Prostate gland (tissue), 2 donors: Measurements from ENCODE around the gene DNMT3A. TPM values are rescaled to one million over a fixed set of nuclear protein-coding genes. Genes with fewer than 3 reads are reported as not detected.

Source experiments
- DNase-seq: peaks from one replicate; pipeline ENCODE4 v3.0.0-alpha.2; 2019; ENCODE audit warnings: low spot score
- H3K27ac ChIP-seq, 2 donors: fragments of 200-600 bp; sonication (generic); 2 replicates each; pipeline ENCODE4 v1.5.1; 2017 to 2019
- H3K27me3 ChIP-seq: fragments of 200-600 bp; sonication (generic); replicated peaks from 2 replicates; pipeline ENCODE4 v1.5.1; 2019; ENCODE audit not compliant: insufficient read depth
- H3K36me3 ChIP-seq, 2 donors: fragments of 200-600 bp; sonication (generic); 1 replicate in 1 of 2; 2 replicates in 1 of 2; pipeline versions ENCODE4 v1.5.1 to v1.8.1; 2017 to 2019
- H3K4me1 ChIP-seq: fragments of 200-600 bp; sonication (generic); replicated peaks from 2 replicates; pipeline ENCODE4 v1.5.1; 2019
- H3K4me3 ChIP-seq, 2 donors: fragments of 200-600 bp; sonication (generic); 2 replicates each; pipeline ENCODE4 v1.5.1; 2017 to 2019
- H3K9me3 ChIP-seq: fragments of 200-600 bp; sonication (generic); 2 replicates; pipeline ENCODE4 v1.5.1; 2017
- CTCF ChIP-seq, 4 experiments: fragments of 200-600 bp in 2 of 4; fragments of 450-650 bp in 2 of 4; sonication (generic) in 2 of 4; IDR thresholded peaks; 1 replicate in 3 of 4; 2 replicates in 1 of 4; pipeline ENCODE4 v1.5.1; 2016 to 2019; ENCODE audit warnings: antibody characterized with exemption in 4 of 4, mild to moderate bottlenecking in 2 of 4, moderate library complexity in 2 of 4
- POLR2A ChIP-seq: fragments of 450-650 bp; IDR thresholded peaks from one replicate; pipeline ENCODE4 v1.6.1; 2016; ENCODE audit warnings: antibody characterized with exemption, mild to moderate bottlenecking
- POLR2AphosphoS5 ChIP-seq: sonication (generic); formaldehyde crosslinking; IDR thresholded peaks from one replicate; pipeline ENCODE4 v1.6.1; 2017; ENCODE audit warnings: antibody characterized with exemption
- WGBS: methylation state at CpG from one replicate; pipeline ENCODE4 v1.1.5; 2018; 5-methylcytosine and 5-hydroxymethylcytosine counted together
- intact Hi-C: fragments of 100-400 bp; cut with DNase I; formaldehyde crosslinking; loops from one replicate; pipeline ENCODE4 v1.14.2; 2022
- total RNA-seq, 2 donors: library from RNA; depleted of rRNA; stranded (reverse); fragments of >200 nt; gene quantifications; one replicate each; pipeline ENCODE4 v1.1.0, GENCODE V29; 2016

Gene DNMT3A
- total RNA-seq, 2 donors from 2014 or later = 8.7 to 28.2 TPM

- Histone ChIP-seq H3K4me3 (no peak overlapping the region), H3K9me3 (no peaks in the 10 kb centered on the region), H3K27ac (no peak overlapping the region), H3K4me1 (no peaks in the 10 kb centered on the region), H3K27me3 (no peaks in the 10 kb centered on the region), H3K36me3 (peaks cover 20 to 51% of the 10 kb centered on the region in 2 donors)
- WGBS = 93% methylated on average over 17 of the region's 17 CpGs
- TF ChIP-seq POLR2AphosphoS5 (no peak), CTCF (IDR thresholded peaks at IDR 0.05) (no peak), POLR2A (no peak)
- DNase-seq = no peak
- intact Hi-C loops = no loop called here
Measured at GRCh38 chr2:25243995-25244394, 97.7 kb downstream of the DNMT3A start.

- intact Hi-C loops = no loop called here
- no peak for TF ChIP-seq POLR2A
- no peak for TF ChIP-seq CTCF (IDR thresholded peaks at IDR 0.05)
- TF ChIP-seq POLR2AphosphoS5 = no peak
- DNase-seq = no peak
- 94% methylated on average over 13 of the region's 13 CpGs for WGBS
- no peak overlapping the region for H3K4me3 ChIP-seq
- H3K27ac ChIP-seq = no peak overlapping the region
- H3K9me3 ChIP-seq = no peaks in the 10 kb centered on the region
- peaks cover 20 to 34% of the 10 kb centered on the region in 2 donors for H3K36me3 ChIP-seq
- no peaks in the 10 kb centered on the region for H3K27me3 ChIP-seq
- H3K4me1 ChIP-seq = no peaks in the 10 kb centered on the region
Measured at GRCh38 chr2:25241452-25241851, 100.3 kb downstream of the DNMT3A start.

- Histone ChIP-seq H3K27ac (no peak overlapping the region), H3K4me3 (no peak overlapping the region), H3K27me3 (no peaks in the 10 kb centered on the region), H3K4me1 (no peaks in the 10 kb centered on the region), H3K9me3 (no peaks in the 10 kb centered on the region), H3K36me3 (peaks cover 11 to 26% of the 10 kb centered on the region in 2 donors)
- DNase-seq = no peak
- intact Hi-C loops = no loop called here
- TF ChIP-seq CTCF (IDR thresholded peaks at IDR 0.05) = no peak
- TF ChIP-seq POLR2AphosphoS5 = no peak
- no peak for TF ChIP-seq POLR2A
- 67% methylated on average over 9 of the region's 9 CpGs for WGBS
Measured at GRCh38 chr2:25240636-25241035, 101.1 kb downstream of the DNMT3A start.

- intact Hi-C loops = no loop called here
- TF ChIP-seq CTCF (IDR thresholded peaks at IDR 0.05) (no peak), POLR2A (no peak), POLR2AphosphoS5 (no peak)
- Histone ChIP-seq H3K4me3 (no peak overlapping the region), H3K9me3 (no peaks in the 10 kb centered on the region), H3K27ac (no peak overlapping the region), H3K36me3 (peaks cover 6 to 19% of the 10 kb centered on the region in 2 donors), H3K4me1 (no peaks in the 10 kb centered on the region), H3K27me3 (no peaks in the 10 kb centered on the region)
- WGBS = 78% methylated on average over 9 of the region's 9 CpGs
- DNase-seq = no peak
Measured at GRCh38 chr2:25238920-25239319, 102.8 kb downstream of the DNMT3A start.

GRCh38 chr2:25237764-25238163 is 104.0 kb downstream of the DNMT3A start:
- H3K4me3 ChIP-seq = no peak overlapping the region
- no peak for DNase-seq
- H3K4me1 ChIP-seq = no peaks in the 10 kb centered on the region
- H3K27me3 ChIP-seq = no peaks in the 10 kb centered on the region
- WGBS = 89% methylated on average over 8 of the region's 8 CpGs
- no peaks in the 10 kb centered on the region for H3K9me3 ChIP-seq
- intact Hi-C loops = no loop called here
- peaks cover 10 to 14% of the 10 kb centered on the region in 2 donors for H3K36me3 ChIP-seq
- H3K27ac ChIP-seq = no peak overlapping the region
- TF ChIP-seq CTCF (IDR thresholded peaks at IDR 0.05) = no peak
- no peak for TF ChIP-seq POLR2A
- no peak for TF ChIP-seq POLR2AphosphoS5
